HEK293 (cell line): ENCODE measurements around the gene AARS2.
A peak's percentile ranks its signal among the peaks of the same experiment; 100 is the strongest.

Experiments used
- CTCF ChIA-PET: fragments of 350-600 bp; formaldehyde crosslinking; extraction: SDS; loops from one replicate; lab custom pipeline; 2021; ENCODE audit warnings: antibody characterized with exemption; lab: Yijun Ruan, JAX
- POLR2A ChIA-PET: fragments of 300-600 bp; formaldehyde crosslinking; extraction: SDS; loops from one replicate; lab custom pipeline; 2020; ENCODE audit warnings: antibody characterized with exemption, inconsistent platforms; lab: Yijun Ruan, JAX
- H3K27ac ChIP-seq: fragments of 200-500 bp; sonication (Bioruptor generic); 2 replicates; pipeline ENCODE4 v1.5.1; 2014; ENCODE audit warnings: low read depth, low read length, control low read depth, inconsistent platforms; ENCODE audit errors: extremely low read depth
- H3K36me3 ChIP-seq, 2 experiments: fragments of 200-500 bp in 1 of 2; sonication (Bioruptor generic) in 1 of 2; 1 replicate in 1 of 2; 2 replicates in 1 of 2; pipeline ENCODE4 v1.5.1; 2014 to 2017; ENCODE audit warnings: inconsistent platforms in 2 of 2, low read length in 2 of 2; ENCODE audit not compliant: control insufficient read depth in 2 of 2, insufficient read depth in 1 of 2
- H3K4me1 ChIP-seq: fragments of 200-500 bp; sonication (Bioruptor generic); 2 replicates; pipeline ENCODE4 v1.5.1; 2014; ENCODE audit warnings: mild to moderate bottlenecking, low read length, inconsistent platforms; ENCODE audit not compliant: control insufficient read depth, insufficient read depth
- H3K4me3 ChIP-seq: 2 replicates; pipeline ENCODE4 v1.5.1; 2011; ENCODE audit warnings: low read depth, mild to moderate bottlenecking, control low read depth, low read length, moderate library complexity
- H3K9me3 ChIP-seq: fragments of 200-500 bp; sonication (Bioruptor generic); 2 replicates; pipeline ENCODE4 v1.5.1; 2014; ENCODE audit warnings: low read depth, low read length, inconsistent platforms; ENCODE audit not compliant: control insufficient read depth, insufficient read depth
- BCL11A ChIP-seq: fragments of 450-650 bp; formaldehyde crosslinking; IDR thresholded peaks from 2 replicates; pipeline ENCODE4 v1.5.1; 2016; ENCODE audit warnings: low read depth, missing biosample characterization, missing genetic modification characterization
- EGR2 ChIP-seq: fragments of 450-650 bp; formaldehyde crosslinking; IDR thresholded peaks from 2 replicates; pipeline ENCODE4 v1.5.1; 2016; ENCODE audit warnings: low read depth, missing biosample characterization, missing genetic modification characterization
- GLI4 ChIP-seq: fragments of 450-650 bp; formaldehyde crosslinking; IDR thresholded peaks from 2 replicates; pipeline ENCODE4 v1.5.1; 2016; ENCODE audit warnings: missing biosample characterization, missing genetic modification characterization
- PRDM1 ChIP-seq: fragments of 450-650 bp; formaldehyde crosslinking; IDR thresholded peaks from 2 replicates; pipeline ENCODE4; 2016; ENCODE audit warnings: missing biosample characterization, missing genetic modification characterization
- SCRT2 ChIP-seq: fragments of 450-650 bp; formaldehyde crosslinking; IDR thresholded peaks from 2 replicates; pipeline ENCODE4 v1.5.1; 2016; ENCODE audit warnings: missing biosample characterization, missing genetic modification characterization
- ZBTB8A ChIP-seq: fragments of 450-650 bp; formaldehyde crosslinking; IDR thresholded peaks from 2 replicates; pipeline ENCODE4 v1.5.1; 2016; ENCODE audit warnings: missing biosample characterization, missing genetic modification characterization
- ZEB2 ChIP-seq: fragments of 450-650 bp; formaldehyde crosslinking; IDR thresholded peaks from 2 replicates; pipeline ENCODE4 v1.5.1; 2016; ENCODE audit warnings: missing biosample characterization, missing genetic modification characterization
- ZFHX2 ChIP-seq: fragments of 450-650 bp; formaldehyde crosslinking; conservative IDR thresholded peaks from 2 replicates; pipeline ENCODE4 v1.5.1; 2016; ENCODE audit warnings: missing biosample characterization, missing genetic modification characterization
- ZFP3 ChIP-seq: fragments of 450-650 bp; formaldehyde crosslinking; IDR thresholded peaks from 2 replicates; pipeline ENCODE4 v1.5.1; 2016; ENCODE audit warnings: low read depth, missing biosample characterization, missing genetic modification characterization
- ZNF121 ChIP-seq: fragments of 450-650 bp; formaldehyde crosslinking; IDR thresholded peaks from 2 replicates; pipeline ENCODE4 v1.5.1; 2016; ENCODE audit warnings: missing biosample characterization, missing genetic modification characterization
- ZNF16 ChIP-seq: fragments of 450-650 bp; formaldehyde crosslinking; IDR thresholded peaks from 2 replicates; pipeline ENCODE4 v1.5.1; 2016; ENCODE audit warnings: low read depth, missing biosample characterization, missing genetic modification characterization
- ZNF211 ChIP-seq: fragments of 450-650 bp; formaldehyde crosslinking; IDR thresholded peaks from 2 replicates; pipeline ENCODE4 v1.5.1; 2016; ENCODE audit warnings: low read depth, missing biosample characterization, missing genetic modification characterization
- ZNF302 ChIP-seq: fragments of 450-650 bp; formaldehyde crosslinking; IDR thresholded peaks from 2 replicates; pipeline ENCODE4 v1.5.1; 2016; ENCODE audit warnings: missing biosample characterization, missing genetic modification characterization, low read depth
- ZNF560 ChIP-seq: fragments of 450-650 bp; formaldehyde crosslinking; IDR thresholded peaks from 2 replicates; pipeline ENCODE4 v1.5.1; 2017; ENCODE audit warnings: missing biosample characterization, missing genetic modification characterization, borderline replicate concordance
- ZNF660 ChIP-seq: fragments of 450-650 bp; IDR thresholded peaks from 2 replicates; pipeline ENCODE4 v1.5.1; 2018; ENCODE audit warnings: missing biosample characterization, mild to moderate bottlenecking, missing genetic modification characterization
- ZNF707 ChIP-seq: fragments of 450-650 bp; formaldehyde crosslinking; IDR thresholded peaks from 2 replicates; pipeline ENCODE4 v1.5.1; 2016; ENCODE audit warnings: missing biosample characterization, missing genetic modification characterization
- ZNF837 ChIP-seq: fragments of 450-650 bp; formaldehyde crosslinking; IDR thresholded peaks from 2 replicates; pipeline ENCODE4 v1.5.1; 2016; ENCODE audit warnings: missing biosample characterization, missing genetic modification characterization
- ZXDB ChIP-seq: fragments of 450-650 bp; formaldehyde crosslinking; IDR thresholded peaks from 2 replicates; pipeline ENCODE4 v1.5.1; 2016; ENCODE audit warnings: missing biosample characterization, missing genetic modification characterization
- TF ChIP-seq, protein P1 (sequence below): IDR thresholded peaks from 2 replicates; pipeline ENCODE4 v1.6.1; 2011; ENCODE audit warnings: mild to moderate bottlenecking, low read depth, low read length, borderline replicate concordance
- TF ChIP-seq, protein P2 (sequence below): fragments of 450-650 bp; formaldehyde crosslinking; IDR thresholded peaks from 2 replicates; pipeline ENCODE4 v1.5.1; 2016; ENCODE audit warnings: missing biosample characterization, missing genetic modification characterization, borderline replicate concordance
- TF ChIP-seq, protein P3 (sequence below): fragments of 450-650 bp; formaldehyde crosslinking; optimal IDR thresholded peaks from 2 replicates; pipeline ENCODE3; 2016; ENCODE audit warnings: missing biosample characterization, mild to moderate bottlenecking, missing genetic modification characterization
- TF ChIP-seq, protein P4 (sequence below): fragments of 450-650 bp; formaldehyde crosslinking; IDR thresholded peaks from 2 replicates; pipeline ENCODE4 v1.5.1; 2016; ENCODE audit warnings: missing biosample characterization, missing genetic modification characterization

Gene AARS2

DNA sequence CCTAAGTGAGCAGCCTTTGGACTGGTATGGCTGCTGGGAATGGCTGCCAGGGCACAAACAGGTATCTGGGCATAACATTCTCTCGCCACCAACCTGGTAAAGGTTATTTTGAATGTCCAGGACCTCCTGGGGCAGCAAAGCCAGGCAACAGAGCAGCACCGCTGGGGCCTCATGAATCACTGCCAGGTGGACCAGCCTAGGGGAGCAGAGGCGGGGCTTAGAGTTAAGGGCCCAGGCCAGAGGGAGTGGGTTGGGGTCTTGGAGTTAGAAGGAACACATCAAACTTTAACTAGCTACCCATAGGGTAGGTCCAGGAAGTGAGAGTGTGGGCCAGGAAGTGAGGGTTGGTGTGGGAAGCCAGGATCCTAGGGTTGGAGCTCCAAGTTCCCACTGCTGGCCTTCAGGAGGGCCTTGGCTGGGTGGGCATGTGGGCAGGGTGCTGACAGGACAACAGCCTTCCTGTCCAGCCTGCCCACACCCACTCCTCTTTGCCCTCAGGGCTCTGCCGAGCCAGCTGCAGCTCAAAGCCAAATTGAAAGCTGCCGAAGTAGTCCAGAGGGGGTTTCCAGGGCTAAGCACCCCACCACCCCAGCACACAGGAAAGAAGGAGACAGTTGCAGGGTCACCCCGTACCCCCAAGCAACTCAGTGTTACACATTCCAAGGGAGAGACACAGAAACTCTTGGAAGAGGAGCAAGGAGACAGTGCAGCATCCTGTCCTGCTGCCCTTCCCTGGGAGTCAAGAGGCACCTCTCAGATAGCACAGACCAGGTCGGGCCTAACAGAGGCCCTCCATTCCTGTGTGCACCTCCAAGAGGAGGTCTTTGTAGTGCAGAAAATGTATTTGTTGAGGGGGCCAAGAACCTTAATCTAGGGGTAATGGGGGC is 50.4 kb downstream of the AARS2 start:
- POLR2A ChIA-PET: interaction anchor here (0.6 to 1.9 kb wide), 3 partner anchors 10 to 40 kb away, joined by 4 to 17 read pairs (median 6); partner anchors contain the start of genes HSP90AB1 and SLC29A1
- TF ChIP-seq GLI4 (tag by site-specific recombination): no peak
- no peak for TF ChIP-seq SCRT2 (tag by site-specific recombination)
- no peak for TF ChIP-seq ZNF302 (tag by site-specific recombination)
- TF ChIP-seq BCL11A (tag by site-specific recombination): no peak
- TF ChIP-seq, protein P1, sequence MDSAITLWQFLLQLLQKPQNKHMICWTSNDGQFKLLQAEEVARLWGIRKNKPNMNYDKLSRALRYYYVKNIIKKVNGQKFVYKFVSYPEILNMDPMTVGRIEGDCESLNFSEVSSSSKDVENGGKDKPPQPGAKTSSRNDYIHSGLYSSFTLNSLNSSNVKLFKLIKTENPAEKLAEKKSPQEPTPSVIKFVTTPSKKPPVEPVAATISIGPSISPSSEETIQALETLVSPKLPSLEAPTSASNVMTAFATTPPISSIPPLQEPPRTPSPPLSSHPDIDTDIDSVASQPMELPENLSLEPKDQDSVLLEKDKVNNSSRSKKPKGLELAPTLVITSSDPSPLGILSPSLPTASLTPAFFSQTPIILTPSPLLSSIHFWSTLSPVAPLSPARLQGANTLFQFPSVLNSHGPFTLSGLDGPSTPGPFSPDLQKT: no peak
- TF ChIP-seq EGR2 (tag by site-specific recombination): peak; percentile 82
- no peak for TF ChIP-seq ZNF707 (tag by site-specific recombination)
- TF ChIP-seq ZNF211: no peak
- no peak for TF ChIP-seq ZXDB (tag by site-specific recombination)
- TF ChIP-seq ZBTB8A: no peak
- no peak for TF ChIP-seq PRDM1 (tag by site-specific recombination)
- TF ChIP-seq ZFHX2 (tag by site-specific recombination): peak; percentile 86
- CTCF ChIA-PET: interaction anchor here (0.6 to 2.6 kb wide), 7 partner anchors 9 to 540 kb away, joined by 3 to 9 read pairs (median 4); partner anchors contain the start of gene AARS2
- Histone ChIP-seq H3K36me3 (peaks cover 0 to 30% of the 10 kb centered on the region in 2 experiments; a peak in 1 of 3 replicates), H3K4me3 (no peak overlapping the region), H3K27ac (no peak overlapping the region), H3K4me1 (peaks cover 4% of the 10 kb centered on the region; the same call in 1 of the 2 replicates), H3K9me3 (no peaks in the 10 kb centered on the region)

DNA sequence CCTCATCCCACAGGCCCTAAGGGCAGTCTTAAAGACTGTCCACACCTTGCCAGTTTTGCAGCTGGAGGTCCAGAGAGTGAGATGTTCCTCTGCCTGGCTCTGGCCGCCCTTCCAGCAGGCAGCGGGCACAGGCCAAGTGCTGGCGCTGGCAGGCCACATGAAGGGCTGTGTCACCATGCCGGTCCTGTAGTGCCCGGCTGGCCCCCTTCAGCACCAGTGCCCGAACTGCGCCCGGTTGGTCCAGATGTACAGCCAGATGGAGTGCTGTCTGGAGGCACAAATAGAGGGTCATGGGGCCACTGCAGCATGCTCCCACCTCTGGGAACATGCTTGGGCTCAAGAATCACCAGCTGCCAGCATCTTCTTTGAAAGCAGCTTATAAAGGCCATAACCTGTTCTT is 51.6 kb downstream of the AARS2 start:
- peaks cover 0 to 30% of the 10 kb centered on the region in 2 experiments; a peak in 1 of 3 replicates for H3K36me3 ChIP-seq
- H3K9me3 ChIP-seq: no peaks in the 10 kb centered on the region
- no peak overlapping the region for H3K27ac ChIP-seq
- H3K4me1 ChIP-seq: peaks cover 4% of the 10 kb centered on the region; the same call in 1 of the 2 replicates
- no peak overlapping the region for H3K4me3 ChIP-seq
- TF ChIP-seq ZNF560 (tag by site-specific recombination): no peak
- TF ChIP-seq ZXDB (tag by site-specific recombination): no peak
- no peak for TF ChIP-seq ZFP3
- no peak for TF ChIP-seq ZEB2
- no peak for TF ChIP-seq ZNF16
- TF ChIP-seq, protein P2, sequence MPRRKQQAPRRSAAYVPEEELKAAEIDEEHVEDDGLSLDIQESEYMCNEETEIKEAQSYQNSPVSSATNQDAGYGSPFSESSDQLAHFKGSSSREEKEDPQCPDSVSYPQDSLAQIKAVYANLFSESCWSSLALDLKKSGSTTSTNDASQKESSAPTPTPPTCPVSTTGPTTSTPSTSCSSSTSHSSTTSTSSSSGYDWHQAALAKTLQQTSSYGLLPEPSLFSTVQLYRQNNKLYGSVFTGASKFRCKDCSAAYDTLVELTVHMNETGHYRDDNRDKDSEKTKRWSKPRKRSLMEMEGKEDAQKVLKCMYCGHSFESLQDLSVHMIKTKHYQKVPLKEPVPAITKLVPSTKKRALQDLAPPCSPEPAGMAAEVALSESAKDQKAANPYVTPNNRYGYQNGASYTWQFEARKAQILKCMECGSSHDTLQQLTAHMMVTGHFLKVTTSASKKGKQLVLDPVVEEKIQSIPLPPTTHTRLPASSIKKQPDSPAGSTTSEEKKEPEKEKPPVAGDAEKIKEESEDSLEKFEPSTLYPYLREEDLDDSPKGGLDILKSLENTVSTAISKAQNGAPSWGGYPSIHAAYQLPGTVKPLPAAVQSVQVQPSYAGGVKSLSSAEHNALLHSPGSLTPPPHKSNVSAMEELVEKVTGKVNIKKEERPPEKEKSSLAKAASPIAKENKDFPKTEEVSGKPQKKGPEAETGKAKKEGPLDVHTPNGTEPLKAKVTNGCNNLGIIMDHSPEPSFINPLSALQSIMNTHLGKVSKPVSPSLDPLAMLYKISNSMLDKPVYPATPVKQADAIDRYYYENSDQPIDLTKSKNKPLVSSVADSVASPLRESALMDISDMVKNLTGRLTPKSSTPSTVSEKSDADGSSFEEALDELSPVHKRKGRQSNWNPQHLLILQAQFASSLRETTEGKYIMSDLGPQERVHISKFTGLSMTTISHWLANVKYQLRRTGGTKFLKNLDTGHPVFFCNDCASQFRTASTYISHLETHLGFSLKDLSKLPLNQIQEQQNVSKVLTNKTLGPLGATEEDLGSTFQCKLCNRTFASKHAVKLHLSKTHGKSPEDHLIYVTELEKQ (tag by site-specific recombination): no peak
- TF ChIP-seq, protein P3, sequence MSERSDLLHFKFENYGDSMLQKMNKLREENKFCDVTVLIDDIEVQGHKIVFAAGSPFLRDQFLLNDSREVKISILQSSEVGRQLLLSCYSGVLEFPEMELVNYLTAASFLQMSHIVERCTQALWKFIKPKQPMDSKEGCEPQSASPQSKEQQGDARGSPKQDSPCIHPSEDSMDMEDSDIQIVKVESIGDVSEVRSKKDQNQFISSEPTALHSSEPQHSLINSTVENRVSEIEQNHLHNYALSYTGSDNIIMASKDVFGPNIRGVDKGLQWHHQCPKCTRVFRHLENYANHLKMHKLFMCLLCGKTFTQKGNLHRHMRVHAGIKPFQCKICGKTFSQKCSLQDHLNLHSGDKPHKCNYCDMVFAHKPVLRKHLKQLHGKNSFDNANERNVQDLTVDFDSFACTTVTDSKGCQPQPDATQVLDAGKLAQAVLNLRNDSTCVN (tag by site-specific recombination): no peak
- TF ChIP-seq ZNF837 (tag by site-specific recombination): no peak
- TF ChIP-seq ZNF121 (tag by site-specific recombination): no peak
- TF ChIP-seq, protein P4, sequence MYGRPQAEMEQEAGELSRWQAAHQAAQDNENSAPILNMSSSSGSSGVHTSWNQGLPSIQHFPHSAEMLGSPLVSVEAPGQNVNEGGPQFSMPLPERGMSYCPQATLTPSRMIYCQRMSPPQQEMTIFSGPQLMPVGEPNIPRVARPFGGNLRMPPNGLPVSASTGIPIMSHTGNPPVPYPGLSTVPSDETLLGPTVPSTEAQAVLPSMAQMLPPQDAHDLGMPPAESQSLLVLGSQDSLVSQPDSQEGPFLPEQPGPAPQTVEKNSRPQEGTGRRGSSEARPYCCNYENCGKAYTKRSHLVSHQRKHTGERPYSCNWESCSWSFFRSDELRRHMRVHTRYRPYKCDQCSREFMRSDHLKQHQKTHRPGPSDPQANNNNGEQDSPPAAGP (tag by site-specific recombination): no peak
- TF ChIP-seq ZNF660 (tag by site-specific recombination): no peak
- TF ChIP-seq, all 188 proteins: peak for 0
- ChIA-PET CTCF (interaction anchor here (0.5 to 2.6 kb wide), 9 partner anchors 8 to 1483 kb away, joined by 3 to 9 read pairs (median 4); partner anchors contain the start of gene AARS2), POLR2A (interaction anchor here (1.1 to 1.9 kb wide), 2 partner anchors 15 to 38 kb away, joined by 6 to 17 read pairs; partner anchors contain the start of genes HSP90AB1 and SLC29A1)
